ENCODE results near the gene MTRF1L.

The MTRF1L gene

GRCh38 chr6:153045271-153045670 is 42.8 kb upstream of the MTRF1L start:
- no peak for TF ChIP-seq MAX (IDR thresholded peaks at IDR 0.05)
- no peak for TF ChIP-seq TEAD4 (IDR thresholded peaks at IDR 0.05)
- no peak for TF ChIP-seq USF1 (IDR thresholded peaks at IDR 0.05)
- TF ChIP-seq CREB1 (IDR thresholded peaks at IDR 0.05; ENCODE audit: low read depth): no peak
- no peak for TF ChIP-seq EP300 (IDR thresholded peaks at IDR 0.05; ENCODE audit: borderline replicate concordance)
- TF ChIP-seq TCF12 (IDR thresholded peaks at IDR 0.05; ENCODE audit: low read depth): no peak
- no peak for TF ChIP-seq RAD21 (IDR thresholded peaks at IDR 0.05; ENCODE audit: low read depth)
- TF ChIP-seq EGR1 (IDR thresholded peaks at IDR 0.05): no peak
- no peak for TF ChIP-seq YY1 (IDR thresholded peaks at IDR 0.05; ENCODE audit: low read depth)
- TF ChIP-seq ZBTB7A (IDR thresholded peaks at IDR 0.05; ENCODE audit: low read depth): no peak
- no peak for TF ChIP-seq CEBPB (IDR thresholded peaks at IDR 0.05)
- TF ChIP-seq TAF1 (IDR thresholded peaks at IDR 0.05; ENCODE audit: low read depth): no peak
- no peak for TF ChIP-seq NFIC (IDR thresholded peaks at IDR 0.05)
- no peak for TF ChIP-seq REST (IDR thresholded peaks at IDR 0.05; ENCODE audit: low read depth)
- no peak for TF ChIP-seq FOXM1 (IDR thresholded peaks at IDR 0.05; ENCODE audit: borderline replicate concordance, low read depth)

GRCh38 chr6:153044295-153044694 is 41.8 kb upstream of the MTRF1L start:
- TF ChIP-seq USF1 (IDR thresholded peaks at IDR 0.05): no peak
- TF ChIP-seq EP300 (IDR thresholded peaks at IDR 0.05; ENCODE audit: borderline replicate concordance): no peak
- no peak for TF ChIP-seq RAD21 (IDR thresholded peaks at IDR 0.05; ENCODE audit: low read depth)
- no peak for TF ChIP-seq TCF12 (IDR thresholded peaks at IDR 0.05; ENCODE audit: low read depth)
- no peak for TF ChIP-seq TEAD4 (IDR thresholded peaks at IDR 0.05)
- no peak for TF ChIP-seq ZBTB7A (IDR thresholded peaks at IDR 0.05; ENCODE audit: low read depth)
- TF ChIP-seq YY1 (IDR thresholded peaks at IDR 0.05; ENCODE audit: low read depth): no peak
- TF ChIP-seq REST (IDR thresholded peaks at IDR 0.05; ENCODE audit: low read depth): no peak
- no peak for TF ChIP-seq EGR1 (IDR thresholded peaks at IDR 0.05)

- TF ChIP-seq YY1 (IDR thresholded peaks at IDR 0.05; ENCODE audit: low read depth) (no peak), RAD21 (IDR thresholded peaks at IDR 0.05; ENCODE audit: low read depth) (no peak), TEAD4 (IDR thresholded peaks at IDR 0.05) (no peak), CREB1 (IDR thresholded peaks at IDR 0.05; ENCODE audit: low read depth) (no peak), EGR1 (IDR thresholded peaks at IDR 0.05) (no peak), TAF1 (IDR thresholded peaks at IDR 0.05; ENCODE audit: low read depth) (no peak), FOXM1 (IDR thresholded peaks at IDR 0.05; ENCODE audit: borderline replicate concordance, low read depth) (no peak), USF1 (IDR thresholded peaks at IDR 0.05) (no peak), MAX (IDR thresholded peaks at IDR 0.05) (no peak), NFIC (IDR thresholded peaks at IDR 0.05) (no peak), ZBTB7A (IDR thresholded peaks at IDR 0.05; ENCODE audit: low read depth) (no peak), REST (IDR thresholded peaks at IDR 0.05; ENCODE audit: low read depth) (no peak), TCF12 (IDR thresholded peaks at IDR 0.05; ENCODE audit: low read depth) (no peak)
Observed at GRCh38 chr6:153043719-153044118, 41.2 kb upstream of the MTRF1L start.

GRCh38 chr6:153038378-153039057 is 36.0 kb upstream of the MTRF1L start:
- TF ChIP-seq REST (IDR thresholded peaks at IDR 0.05; ENCODE audit: low read depth): no peak
- TF ChIP-seq ZBTB7A (IDR thresholded peaks at IDR 0.05; ENCODE audit: low read depth): no peak
- TF ChIP-seq EGR1 (IDR thresholded peaks at IDR 0.05): no peak
- TF ChIP-seq TEAD4 (IDR thresholded peaks at IDR 0.05): no peak
- no peak for TF ChIP-seq USF1 (IDR thresholded peaks at IDR 0.05)
- TF ChIP-seq MAX (IDR thresholded peaks at IDR 0.05): no peak
- no peak for TF ChIP-seq CEBPB (IDR thresholded peaks at IDR 0.05)
- no peak for TF ChIP-seq CREB1 (IDR thresholded peaks at IDR 0.05; ENCODE audit: low read depth)
- TF ChIP-seq TCF12 (IDR thresholded peaks at IDR 0.05; ENCODE audit: low read depth): no peak
- no peak for TF ChIP-seq TAF1 (IDR thresholded peaks at IDR 0.05; ENCODE audit: low read depth)
- no peak for TF ChIP-seq EP300 (IDR thresholded peaks at IDR 0.05; ENCODE audit: borderline replicate concordance)
- no peak for TF ChIP-seq YY1 (IDR thresholded peaks at IDR 0.05; ENCODE audit: low read depth)
- no peak for TF ChIP-seq RAD21 (IDR thresholded peaks at IDR 0.05; ENCODE audit: low read depth)
- no peak for TF ChIP-seq NFIC (IDR thresholded peaks at IDR 0.05)
- no peak for TF ChIP-seq FOXM1 (IDR thresholded peaks at IDR 0.05; ENCODE audit: borderline replicate concordance, low read depth)

Measured in Ishikawa (cell line).